Epithelial cell of esophagus (primary cell): ENCODE data around the gene AKR1D1.
A peak's percentile ranks its signal among the peaks of the same experiment; 100 is the strongest.

Experiments
- DNase-seq: peaks from one replicate; pipeline ENCODE4 v3.0.0; 2010; ENCODE audit warnings: low read depth
- H3K4me3 ChIP-seq: 2 replicates; pipeline ENCODE4 v1.5.1; 2011; ENCODE audit warnings: mild to moderate bottlenecking, low read length, control low read depth
- CTCF ChIP-seq: IDR thresholded peaks from 2 replicates; pipeline ENCODE4 v1.5.1; 2011; ENCODE audit warnings: low read depth, mild to moderate bottlenecking, low read length, control low read depth, inconsistent platforms; ENCODE audit not compliant: insufficient read depth; ENCODE audit errors: missing control alignments

The AKR1D1 gene, protein sequence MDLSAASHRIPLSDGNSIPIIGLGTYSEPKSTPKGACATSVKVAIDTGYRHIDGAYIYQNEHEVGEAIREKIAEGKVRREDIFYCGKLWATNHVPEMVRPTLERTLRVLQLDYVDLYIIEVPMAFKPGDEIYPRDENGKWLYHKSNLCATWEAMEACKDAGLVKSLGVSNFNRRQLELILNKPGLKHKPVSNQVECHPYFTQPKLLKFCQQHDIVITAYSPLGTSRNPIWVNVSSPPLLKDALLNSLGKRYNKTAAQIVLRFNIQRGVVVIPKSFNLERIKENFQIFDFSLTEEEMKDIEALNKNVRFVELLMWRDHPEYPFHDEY

GRCh38 chr7:138076196-138076595, at the start of gene AKR1D1:
AKR1D1 (plus strand) TSS chr7:138076459; CDS start chr7:138076519, 60 bp downstream.
- H3K4me3 ChIP-seq: no peak within 1 kb of the TSS
- TF ChIP-seq CTCF: no peak
- DNase-seq: no peak

DNA sequence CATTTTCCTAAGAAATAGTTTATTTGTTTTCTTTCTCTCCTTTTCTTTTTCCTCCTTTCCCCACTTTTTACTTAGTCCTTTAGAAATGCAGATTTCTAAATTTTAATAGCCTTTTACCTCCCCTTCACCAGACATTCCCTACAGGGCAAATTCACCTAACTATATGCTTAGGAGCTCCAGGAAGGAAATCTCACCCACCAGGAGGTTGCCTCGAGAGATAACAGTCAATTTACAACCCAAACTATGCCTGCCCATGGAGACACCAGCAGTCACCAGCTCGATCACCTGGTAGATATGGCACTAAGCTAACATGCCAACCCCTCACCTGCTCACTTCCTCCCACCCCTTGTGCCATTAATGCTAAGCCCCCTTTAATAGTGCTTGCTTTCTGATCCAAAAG, 49.2 kb upstream of the AKR1D1 start:
- H3K4me3 ChIP-seq: no peak overlapping the region
- no peak for TF ChIP-seq CTCF
- DNase-seq: no peak

GRCh38 chr7:138029126-138029525, 47.1 kb upstream of the AKR1D1 start:
- no peak for TF ChIP-seq CTCF
- no peak for DNase-seq
- no peak overlapping the region for H3K4me3 ChIP-seq

DNA sequence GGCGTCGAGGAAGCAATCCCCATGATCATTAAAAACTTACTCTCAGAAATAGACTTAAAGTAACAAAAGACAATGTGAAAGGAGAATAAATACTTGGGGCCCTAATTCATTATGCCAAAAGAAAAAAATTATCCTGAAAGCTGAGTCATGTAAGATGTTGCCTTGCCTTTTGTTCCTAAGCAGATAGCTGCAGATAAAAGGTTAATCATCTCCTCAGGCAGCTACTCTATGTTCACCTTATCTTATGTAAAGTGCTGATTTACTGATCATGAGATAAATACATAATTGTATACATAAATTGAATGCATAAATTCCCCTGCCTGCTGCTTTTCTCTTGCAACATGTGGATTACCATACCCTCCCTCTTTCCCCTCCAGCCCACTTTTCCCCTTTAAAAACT, 46.3 kb upstream of the AKR1D1 start:
- no peak overlapping the region for H3K4me3 ChIP-seq
- no peak for TF ChIP-seq CTCF
- peak; percentile 21 for DNase-seq

GRCh38 chr7:138030679-138031351, 45.4 kb upstream of the AKR1D1 start:
- no peak for TF ChIP-seq CTCF
- peak; percentile 18 for DNase-seq
- no peak overlapping the region for H3K4me3 ChIP-seq

DNA sequence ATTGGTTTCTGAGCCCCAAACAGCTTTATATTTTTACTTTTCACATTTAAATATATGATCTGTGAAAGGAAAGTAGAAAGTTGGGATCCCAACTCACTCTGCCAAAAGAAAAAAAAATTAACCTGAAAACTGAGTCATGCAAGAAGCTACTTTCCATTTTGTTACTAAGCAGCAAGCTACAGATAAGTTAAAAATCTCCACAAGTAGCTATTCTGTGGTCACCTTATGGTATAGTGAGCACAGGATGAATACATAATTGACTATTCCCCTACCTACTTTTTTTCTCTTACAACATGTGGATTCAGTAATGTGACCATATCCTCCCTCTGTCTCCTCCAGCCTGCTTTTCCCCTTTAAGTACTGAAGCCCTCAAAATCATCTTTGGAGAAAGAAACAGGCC, 44.1 kb upstream of the AKR1D1 start:
- DNase-seq: no peak
- no peak overlapping the region for H3K4me3 ChIP-seq
- no peak for TF ChIP-seq CTCF
